Panc1 (cell line): ENCODE results near the gene PTPMT1.

ENCODE experiments used
- POLR2AphosphoS5 ChIP-seq: IDR thresholded peaks from 2 replicates; pipeline ENCODE4 v1.6.1; 2012; ENCODE audit warnings: mild to moderate bottlenecking, low read depth, low read length, moderate library complexity
- SIN3A ChIP-seq: IDR thresholded peaks from 2 replicates; pipeline ENCODE4 v1.6.1; 2012; ENCODE audit warnings: low read depth, mild to moderate bottlenecking, low read length, moderate library complexity, borderline replicate concordance; ENCODE audit not compliant: insufficient read depth
- TF ChIP-seq, protein P1 (sequence below): fragments of 450-650 bp; IDR thresholded peaks from 2 replicates; pipeline ENCODE4 v1.5.1; 2017; ENCODE audit warnings: mild to moderate bottlenecking
- TF ChIP-seq, protein P2 (sequence below), 2 experiments: IDR thresholded peaks; 2 replicates each; pipeline ENCODE4 v1.6.1; 2011 to 2012; ENCODE audit warnings: low read depth in 2 of 2, control low read depth in 1 of 2, low read length in 1 of 2, mild to moderate bottlenecking in 1 of 2, moderate library complexity in 1 of 2; ENCODE audit not compliant: insufficient read depth in 1 of 2

DNA sequence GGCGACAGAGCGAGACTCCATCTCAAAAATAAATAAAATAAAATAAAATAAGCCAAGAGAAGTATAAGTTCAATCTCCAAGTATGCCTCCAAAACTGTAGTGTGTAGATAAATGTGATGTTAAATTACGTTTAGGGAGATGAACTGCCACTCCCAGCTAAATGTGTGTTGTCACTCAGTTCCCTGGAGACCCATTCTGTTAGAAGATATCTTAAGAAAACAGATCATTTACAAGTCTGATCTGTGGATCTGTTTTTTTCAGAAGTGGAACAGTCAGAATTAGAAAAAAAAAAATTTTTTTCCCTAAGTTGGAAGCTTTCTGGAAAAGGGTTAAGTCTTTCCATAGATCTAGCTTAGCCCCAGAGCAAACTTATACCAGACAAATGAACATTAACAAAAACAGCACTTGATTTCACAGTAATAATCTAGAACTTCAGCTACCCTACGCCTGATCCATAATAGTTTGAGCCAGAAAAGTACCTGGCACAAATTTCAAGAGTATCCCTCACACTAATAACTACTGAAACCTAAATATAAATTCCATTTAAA, 30.6 kb upstream of the PTPMT1 start:
- TF ChIP-seq, protein P1, sequence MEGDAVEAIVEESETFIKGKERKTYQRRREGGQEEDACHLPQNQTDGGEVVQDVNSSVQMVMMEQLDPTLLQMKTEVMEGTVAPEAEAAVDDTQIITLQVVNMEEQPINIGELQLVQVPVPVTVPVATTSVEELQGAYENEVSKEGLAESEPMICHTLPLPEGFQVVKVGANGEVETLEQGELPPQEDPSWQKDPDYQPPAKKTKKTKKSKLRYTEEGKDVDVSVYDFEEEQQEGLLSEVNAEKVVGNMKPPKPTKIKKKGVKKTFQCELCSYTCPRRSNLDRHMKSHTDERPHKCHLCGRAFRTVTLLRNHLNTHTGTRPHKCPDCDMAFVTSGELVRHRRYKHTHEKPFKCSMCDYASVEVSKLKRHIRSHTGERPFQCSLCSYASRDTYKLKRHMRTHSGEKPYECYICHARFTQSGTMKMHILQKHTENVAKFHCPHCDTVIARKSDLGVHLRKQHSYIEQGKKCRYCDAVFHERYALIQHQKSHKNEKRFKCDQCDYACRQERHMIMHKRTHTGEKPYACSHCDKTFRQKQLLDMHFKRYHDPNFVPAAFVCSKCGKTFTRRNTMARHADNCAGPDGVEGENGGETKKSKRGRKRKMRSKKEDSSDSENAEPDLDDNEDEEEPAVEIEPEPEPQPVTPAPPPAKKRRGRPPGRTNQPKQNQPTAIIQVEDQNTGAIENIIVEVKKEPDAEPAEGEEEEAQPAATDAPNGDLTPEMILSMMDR, result no peak
- no peak for TF ChIP-seq POLR2AphosphoS5
- TF ChIP-seq, protein P2, sequence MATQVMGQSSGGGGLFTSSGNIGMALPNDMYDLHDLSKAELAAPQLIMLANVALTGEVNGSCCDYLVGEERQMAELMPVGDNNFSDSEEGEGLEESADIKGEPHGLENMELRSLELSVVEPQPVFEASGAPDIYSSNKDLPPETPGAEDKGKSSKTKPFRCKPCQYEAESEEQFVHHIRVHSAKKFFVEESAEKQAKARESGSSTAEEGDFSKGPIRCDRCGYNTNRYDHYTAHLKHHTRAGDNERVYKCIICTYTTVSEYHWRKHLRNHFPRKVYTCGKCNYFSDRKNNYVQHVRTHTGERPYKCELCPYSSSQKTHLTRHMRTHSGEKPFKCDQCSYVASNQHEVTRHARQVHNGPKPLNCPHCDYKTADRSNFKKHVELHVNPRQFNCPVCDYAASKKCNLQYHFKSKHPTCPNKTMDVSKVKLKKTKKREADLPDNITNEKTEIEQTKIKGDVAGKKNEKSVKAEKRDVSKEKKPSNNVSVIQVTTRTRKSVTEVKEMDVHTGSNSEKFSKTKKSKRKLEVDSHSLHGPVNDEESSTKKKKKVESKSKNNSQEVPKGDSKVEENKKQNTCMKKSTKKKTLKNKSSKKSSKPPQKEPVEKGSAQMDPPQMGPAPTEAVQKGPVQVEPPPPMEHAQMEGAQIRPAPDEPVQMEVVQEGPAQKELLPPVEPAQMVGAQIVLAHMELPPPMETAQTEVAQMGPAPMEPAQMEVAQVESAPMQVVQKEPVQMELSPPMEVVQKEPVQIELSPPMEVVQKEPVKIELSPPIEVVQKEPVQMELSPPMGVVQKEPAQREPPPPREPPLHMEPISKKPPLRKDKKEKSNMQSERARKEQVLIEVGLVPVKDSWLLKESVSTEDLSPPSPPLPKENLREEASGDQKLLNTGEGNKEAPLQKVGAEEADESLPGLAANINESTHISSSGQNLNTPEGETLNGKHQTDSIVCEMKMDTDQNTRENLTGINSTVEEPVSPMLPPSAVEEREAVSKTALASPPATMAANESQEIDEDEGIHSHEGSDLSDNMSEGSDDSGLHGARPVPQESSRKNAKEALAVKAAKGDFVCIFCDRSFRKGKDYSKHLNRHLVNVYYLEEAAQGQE (IDR thresholded peaks at IDR 0.05; ENCODE audit: insufficient read depth in 1 of 2, low read depth in 2 of 2, low read length in 1 of 2), result no peak
- no peak for TF ChIP-seq SIN3A
